Duodenal mucosa (tissue), 2 donors: ENCODE measurements around the gene CIITA.

Experiments used
- H3K27ac ChIP-seq: one replicate; pipeline ENCODE4 v1.7.0; 2013; ENCODE audit warnings: low read depth, low read length
- H3K27me3 ChIP-seq, 2 donors: one replicate each; pipeline ENCODE4 v1.7.0; 2013; ENCODE audit warnings: low read length in 2 of 2, control low read depth in 1 of 2; ENCODE audit not compliant: insufficient read depth in 2 of 2, control insufficient read depth in 1 of 2
- H3K36me3 ChIP-seq, 2 donors: one replicate each; pipeline ENCODE4 v1.7.0; 2013; ENCODE audit warnings: low read length in 2 of 2, control low read depth in 1 of 2; ENCODE audit not compliant: insufficient read depth in 2 of 2, control insufficient read depth in 1 of 2
- H3K4me1 ChIP-seq, 2 donors: one replicate each; pipeline ENCODE4 v1.7.0; 2013; ENCODE audit warnings: low read length in 2 of 2, control low read depth in 1 of 2; ENCODE audit not compliant: insufficient read depth in 2 of 2, control insufficient read depth in 1 of 2
- H3K4me3 ChIP-seq, 2 donors: one replicate each; pipeline ENCODE4 v1.7.0; 2013; ENCODE audit warnings: low read length in 2 of 2, low read depth in 1 of 2
- H3K9ac ChIP-seq, 2 donors: one replicate each; pipeline ENCODE4 v1.7.0; 2013; ENCODE audit warnings: low read length in 2 of 2, low read depth in 1 of 2
- H3K9me3 ChIP-seq, 2 donors: one replicate each; pipeline ENCODE4 v1.7.0; 2013; ENCODE audit warnings: low read length in 2 of 2, control low read depth in 1 of 2; ENCODE audit not compliant: control insufficient read depth in 1 of 2

CIITA gene

GRCh38 chr16:10867199-10867598 is 9.8 kb upstream of the CIITA start:
- H3K27me3 ChIP-seq = no peaks in the 10 kb centered on the region
- H3K9ac ChIP-seq = no peak overlapping the region
- no peaks in the 10 kb centered on the region for H3K9me3 ChIP-seq
- no peak overlapping the region for H3K27ac ChIP-seq
- H3K4me3 ChIP-seq = peak overlapping the region in 1 of 2 donors; percentile 21
- no peaks in the 10 kb centered on the region for H3K36me3 ChIP-seq
- peaks cover 38% of the 10 kb centered on the region in 2 donors for H3K4me1 ChIP-seq

- Histone ChIP-seq H3K27me3 (no peaks in the 10 kb centered on the region), H3K9ac (peak overlapping the region in 1 of 2 donors; percentile 7), H3K4me3 (peak overlapping the region; percentile 17 to 42), H3K36me3 (no peaks in the 10 kb centered on the region), H3K4me1 (peaks cover 41 to 43% of the 10 kb centered on the region in 2 donors), H3K9me3 (no peaks in the 10 kb centered on the region), H3K27ac (peak overlapping the region; percentile 17)
Observed at GRCh38 chr16:10868104-10868595, 8.9 kb upstream of the CIITA start.

- Histone ChIP-seq H3K9me3 (no peaks in the 10 kb centered on the region), H3K9ac (peak overlapping the region in 1 of 2 donors; percentile 7), H3K4me1 (peaks cover 41 to 49% of the 10 kb centered on the region in 2 donors), H3K36me3 (no peaks in the 10 kb centered on the region), H3K4me3 (peak overlapping the region; percentile 17 to 42), H3K27me3 (no peaks in the 10 kb centered on the region), H3K27ac (peak overlapping the region; percentile 17)
Observed at GRCh38 chr16:10868596-10869469, 8.2 kb upstream of the CIITA start.

GRCh38 chr16:10870137-10870776 is 6.7 kb upstream of the CIITA start:
- no peak overlapping the region for H3K9ac ChIP-seq
- no peak overlapping the region for H3K27ac ChIP-seq
- no peaks in the 10 kb centered on the region for H3K9me3 ChIP-seq
- peaks cover 41 to 49% of the 10 kb centered on the region in 2 donors for H3K4me1 ChIP-seq
- peaks cover 0 to 5% of the 10 kb centered on the region in 2 donors for H3K27me3 ChIP-seq
- no peak overlapping the region for H3K4me3 ChIP-seq
- H3K36me3 ChIP-seq = no peaks in the 10 kb centered on the region

GRCh38 chr16:10870808-10871156 is 6.2 kb upstream of the CIITA start:
- Histone ChIP-seq H3K9ac (no peak overlapping the region), H3K4me1 (peaks cover 41 to 49% of the 10 kb centered on the region in 2 donors), H3K27ac (no peak overlapping the region), H3K9me3 (no peaks in the 10 kb centered on the region), H3K36me3 (no peaks in the 10 kb centered on the region), H3K4me3 (no peak overlapping the region), H3K27me3 (peaks cover 0 to 5% of the 10 kb centered on the region in 2 donors)

- peaks cover 0 to 5% of the 10 kb centered on the region in 2 donors for H3K27me3 ChIP-seq
- H3K36me3 ChIP-seq = no peaks in the 10 kb centered on the region
- H3K9ac ChIP-seq = peak overlapping the region; percentile 12 to 39
- peak overlapping the region in 1 of 2 donors; percentile 2 for H3K4me3 ChIP-seq
- H3K27ac ChIP-seq = peak overlapping the region; percentile 33
- H3K9me3 ChIP-seq = no peaks in the 10 kb centered on the region
- H3K4me1 ChIP-seq = peaks cover 41 to 49% of the 10 kb centered on the region in 2 donors
Observed at GRCh38 chr16:10871157-10871991, 5.6 kb upstream of the CIITA start.

DNA sequence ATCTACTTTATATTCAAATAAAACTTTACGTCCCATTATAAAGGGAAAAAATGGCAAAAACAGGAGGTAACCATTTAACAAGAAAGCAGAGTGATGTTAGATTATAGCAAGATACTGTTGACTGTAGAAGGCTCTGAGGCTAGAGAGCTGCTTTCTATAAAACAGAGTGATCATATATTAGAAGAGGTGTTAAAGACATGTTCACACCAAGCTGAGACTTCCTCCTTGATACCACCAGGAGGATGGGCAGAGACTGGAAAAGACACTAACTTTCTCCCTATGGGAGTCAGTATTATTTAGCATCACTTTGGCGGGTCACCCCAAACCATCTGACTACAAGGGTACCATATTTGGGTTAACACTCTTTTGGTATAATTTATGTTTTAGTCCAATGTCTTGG is 687 bp upstream of the CIITA start:
- Histone ChIP-seq H3K36me3 (no peaks in the 10 kb centered on the region), H3K9me3 (no peaks in the 10 kb centered on the region), H3K27me3 (peaks cover 0 to 5% of the 10 kb centered on the region in 2 donors), H3K27ac (no peak overlapping the region), H3K4me3 (no peak overlapping the region), H3K9ac (no peak overlapping the region), H3K4me1 (peaks cover 51 to 52% of the 10 kb centered on the region in 2 donors)

- Histone ChIP-seq H3K36me3 (no peaks in the 10 kb centered on the region), H3K4me3 (peak overlapping the region; percentile 28 to 87), H3K27ac (no peak overlapping the region), H3K9me3 (no peaks in the 10 kb centered on the region), H3K4me1 (peaks cover 40 to 46% of the 10 kb centered on the region in 2 donors), H3K27me3 (peaks cover 0 to 5% of the 10 kb centered on the region in 2 donors), H3K9ac (peak overlapping the region in 1 of 2 donors; percentile 86)
Observed at GRCh38 chr16:10877472-10877946, 507 bp downstream of the CIITA start.

GRCh38 chr16:10878328-10878643 is 1.3 kb downstream of the CIITA start:
- Histone ChIP-seq H3K36me3 (no peaks in the 10 kb centered on the region), H3K9me3 (no peaks in the 10 kb centered on the region), H3K27ac (peak overlapping the region; percentile 80), H3K4me3 (peak overlapping the region; percentile 87 to 88), H3K9ac (peak overlapping the region; percentile 69 to 86), H3K4me1 (peaks cover 44 to 49% of the 10 kb centered on the region in 2 donors), H3K27me3 (peaks cover 0 to 5% of the 10 kb centered on the region in 2 donors)
